Karpas-422 (cell line): ENCODE results near the gene CD247. TPM values are rescaled to one million over a fixed set of nuclear protein-coding genes. Genes with fewer than 3 reads are reported as not detected.
"Not testable (repeated sequence)": the region's sequence is repeated elsewhere in the genome, so short reads cannot be mapped to it uniquely, and the experiment has no call there.

ENCODE experiments used
- DNase-seq: peaks from one replicate; pipeline ENCODE4 v3.0.0-alpha.2; 2015
- H2AFZ ChIP-seq: fragments of 200-600 bp; sonication (generic); 2 replicates; pipeline ENCODE4 v1.6.1; 2014; ENCODE audit warnings: antibody characterized with exemption, low read length, mixed read lengths
- H3K27ac ChIP-seq: fragments of 200-600 bp; sonication (generic); 2 replicates; pipeline ENCODE4 v1.5.1; 2014; ENCODE audit warnings: mild to moderate bottlenecking, low read length, moderate library complexity
- H3K27me3 ChIP-seq: fragments of 200-600 bp; sonication (generic); 2 replicates; pipeline ENCODE4 v1.6.1; 2014; ENCODE audit warnings: low read length, mixed read lengths
- H3K36me3 ChIP-seq: fragments of 200-600 bp; sonication (generic); 2 replicates; pipeline ENCODE4 v1.6.1; 2014; ENCODE audit warnings: low read length, mixed read lengths; ENCODE audit not compliant: insufficient read depth
- H3K4me1 ChIP-seq: fragments of 200-600 bp; sonication (generic); 2 replicates; pipeline ENCODE4 v1.6.1; 2014; ENCODE audit warnings: mild to moderate bottlenecking, low read length, mixed read lengths
- H3K4me2 ChIP-seq: fragments of 200-600 bp; sonication (generic); 2 replicates; pipeline ENCODE4 v1.6.1; 2014; ENCODE audit warnings: low read length, low read depth, mild to moderate bottlenecking; ENCODE audit not compliant: poor library complexity, severe bottlenecking
- H3K4me3 ChIP-seq: fragments of 200-600 bp; sonication (generic); 2 replicates; pipeline ENCODE4 v1.5.1; 2014; ENCODE audit warnings: mild to moderate bottlenecking, antibody characterized with exemption, low read length, mixed read lengths
- H3K79me2 ChIP-seq: fragments of 200-600 bp; sonication (generic); 2 replicates; pipeline ENCODE4 v1.6.1; 2014; ENCODE audit warnings: mild to moderate bottlenecking, low read length, mixed read lengths
- H3K9ac ChIP-seq: fragments of 200-600 bp; sonication (generic); 2 replicates; pipeline ENCODE4 v1.6.0; 2014; ENCODE audit warnings: low read length
- H3K9me2 ChIP-seq: fragments of 200-600 bp; sonication (generic), shearing (Covaris generic); replicated peaks from 2 replicates; pipeline ENCODE4 v1.6.0; 2014; ENCODE audit warnings: mild to moderate bottlenecking, low read length, moderate library complexity; ENCODE audit not compliant: insufficient read depth
- H3K9me3 ChIP-seq: fragments of 300-700, 200-600 bp; sonication (generic); 2 replicates; pipeline ENCODE4 v1.6.1; 2014; ENCODE audit warnings: low read length, mixed read lengths
- H4K20me1 ChIP-seq: fragments of 200-600 bp; sonication (generic); 2 replicates; pipeline ENCODE4 v1.6.1; 2014; ENCODE audit warnings: mild to moderate bottlenecking, antibody characterized with exemption, low read length, low read depth; ENCODE audit not compliant: insufficient read depth
- total RNA-seq: library from RNA; depleted of rRNA; stranded (reverse); fragments of >200 nt; shearing (Covaris generic); gene quantifications from 2 replicates; pipeline ENCODE4 v1.2.3, GENCODE V29; 2014; ENCODE audit warnings: low replicate concordance

CD247 gene
- total RNA-seq, 1 experiment from 2014 or later = 41.3 TPM

DNA sequence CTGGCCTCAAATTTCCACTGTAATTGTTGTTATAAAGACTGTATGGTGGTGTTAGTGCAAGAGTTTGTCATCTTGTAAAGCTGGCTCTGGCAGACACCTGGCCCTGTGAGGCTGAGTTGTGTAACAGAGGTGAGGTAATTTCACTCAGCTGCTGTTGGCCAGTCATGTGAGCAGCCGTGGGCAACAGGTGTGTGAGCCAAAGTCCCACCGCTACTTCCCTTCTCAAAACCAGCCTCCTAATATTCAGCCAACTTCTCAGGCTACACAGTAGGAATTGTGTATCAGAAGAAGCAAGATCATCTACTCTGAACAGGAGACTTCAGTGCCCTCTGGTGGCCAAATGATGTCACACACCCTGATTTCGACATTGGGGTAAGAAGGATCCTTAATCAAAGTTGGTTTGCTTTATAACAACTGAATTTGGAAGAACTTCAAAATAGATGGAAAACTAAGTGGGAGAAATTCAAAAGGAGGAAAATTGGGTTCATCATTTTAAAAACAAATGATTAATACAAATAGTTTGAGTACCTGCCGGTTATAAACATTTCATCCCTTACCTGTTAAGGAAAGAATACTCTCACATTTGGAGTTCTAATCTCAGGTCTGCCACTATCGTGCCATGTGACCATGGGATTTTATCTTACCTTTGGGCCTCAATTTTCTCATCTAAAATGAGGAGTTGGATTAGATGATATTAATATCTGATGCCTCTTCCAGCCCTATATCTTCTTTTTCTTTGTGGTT, 37.8 kb upstream of the CD247 start:
- H2AFZ ChIP-seq = no peak overlapping the region
- peaks cover 30% of the 10 kb centered on the region for H3K4me1 ChIP-seq
- H3K36me3 ChIP-seq = no peaks in the 10 kb centered on the region
- H4K20me1 ChIP-seq = peaks cover 4% of the 10 kb centered on the region; the same call in 1 of the 2 replicates
- peak overlapping the region; percentile 32 for H3K27ac ChIP-seq
- peak overlapping the region; percentile 31 for H3K4me2 ChIP-seq
- H3K4me3 ChIP-seq = no peak overlapping the region
- peaks cover 23% of the 10 kb centered on the region for H3K79me2 ChIP-seq
- H3K9me3 ChIP-seq = no peaks in the 10 kb centered on the region
- no peaks in the 10 kb centered on the region for H3K27me3 ChIP-seq
- H3K9ac ChIP-seq = no peak overlapping the region
- no peaks in the 10 kb centered on the region for H3K9me2 ChIP-seq
- DNase-seq = peak; percentile 93

DNA sequence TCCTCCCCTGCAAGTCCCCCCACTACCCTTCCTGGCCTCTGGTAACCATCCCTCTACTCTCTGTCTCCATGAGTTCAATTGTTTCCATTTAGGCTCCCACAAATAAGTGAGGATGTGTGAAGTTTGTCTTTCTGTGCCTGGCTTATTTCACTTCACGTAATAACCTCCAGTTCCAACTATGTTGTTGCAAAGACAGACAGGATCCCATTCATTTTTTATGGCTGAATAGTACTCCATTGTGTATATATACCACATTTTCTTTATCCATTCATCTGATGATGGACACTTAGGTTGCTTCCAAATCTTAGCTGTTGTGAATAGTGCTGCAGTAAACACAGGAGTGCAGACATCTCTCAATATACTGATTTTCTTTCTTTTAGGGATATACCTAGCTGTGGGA, 36.7 kb upstream of the CD247 start:
- not testable (repeated sequence) for H3K36me3 ChIP-seq, DNase-seq, H3K9me3 ChIP-seq, H3K4me2 ChIP-seq, H3K27ac ChIP-seq, H3K9ac ChIP-seq, H2AFZ ChIP-seq, H4K20me1 ChIP-seq, H3K9me2 ChIP-seq, H3K4me3 ChIP-seq, H3K27me3 ChIP-seq
- peaks cover 33% of the 10 kb centered on the region for H3K79me2 ChIP-seq
- peaks cover 41% of the 10 kb centered on the region for H3K4me1 ChIP-seq

DNA sequence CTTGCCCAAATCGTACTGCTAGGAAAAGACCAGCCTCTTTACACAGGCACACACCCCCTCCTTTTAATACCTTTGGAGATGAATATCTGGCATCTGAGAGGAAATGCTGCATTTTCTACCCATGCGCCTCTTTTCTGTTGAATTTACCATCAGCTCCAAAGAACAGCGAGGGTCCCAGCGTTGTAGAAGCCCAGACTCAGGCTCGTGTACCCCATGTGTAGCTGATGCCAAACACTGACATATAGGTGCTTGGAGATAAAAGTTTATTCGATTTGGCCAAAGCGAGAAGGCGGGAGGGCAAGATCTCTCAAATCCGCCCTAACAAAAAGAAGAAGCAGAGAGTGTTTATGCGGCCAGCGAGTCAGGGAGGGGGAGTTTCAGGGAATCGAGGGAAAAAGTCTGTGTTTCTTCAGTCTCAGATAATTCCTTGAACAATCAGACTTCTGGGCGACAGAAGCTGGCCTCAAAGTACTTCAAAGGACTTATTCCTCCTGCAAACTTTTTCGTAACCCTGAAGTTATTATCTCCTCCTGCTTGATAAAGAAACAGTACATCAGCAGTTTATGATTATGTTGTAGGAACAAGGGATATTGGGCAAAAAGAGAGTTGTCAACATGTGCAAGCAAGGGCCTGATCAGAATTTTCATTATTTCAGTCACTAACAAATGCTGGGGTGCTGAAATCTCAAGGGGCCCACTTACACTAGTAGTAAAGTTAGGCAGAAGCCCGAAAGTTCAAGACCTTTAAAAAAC, 35.9 kb upstream of the CD247 start:
- peaks cover 47% of the 10 kb centered on the region for H3K4me1 ChIP-seq
- H3K27ac ChIP-seq = peak overlapping the region; percentile 73
- peak overlapping the region; percentile 92 for H2AFZ ChIP-seq
- H3K9me3 ChIP-seq = no peaks in the 10 kb centered on the region
- DNase-seq = peak; percentile 63
- peaks cover 40% of the 10 kb centered on the region for H3K79me2 ChIP-seq
- H3K4me3 ChIP-seq = peak overlapping the region; percentile 82
- H3K4me2 ChIP-seq = peak overlapping the region; percentile 94
- H3K9ac ChIP-seq = peak overlapping the region; percentile 86
- no peaks in the 10 kb centered on the region for H3K27me3 ChIP-seq
- no peaks in the 10 kb centered on the region for H3K9me2 ChIP-seq
- peaks cover 4% of the 10 kb centered on the region; the same call in 1 of the 2 replicates for H4K20me1 ChIP-seq
- no peaks in the 10 kb centered on the region for H3K36me3 ChIP-seq

DNA sequence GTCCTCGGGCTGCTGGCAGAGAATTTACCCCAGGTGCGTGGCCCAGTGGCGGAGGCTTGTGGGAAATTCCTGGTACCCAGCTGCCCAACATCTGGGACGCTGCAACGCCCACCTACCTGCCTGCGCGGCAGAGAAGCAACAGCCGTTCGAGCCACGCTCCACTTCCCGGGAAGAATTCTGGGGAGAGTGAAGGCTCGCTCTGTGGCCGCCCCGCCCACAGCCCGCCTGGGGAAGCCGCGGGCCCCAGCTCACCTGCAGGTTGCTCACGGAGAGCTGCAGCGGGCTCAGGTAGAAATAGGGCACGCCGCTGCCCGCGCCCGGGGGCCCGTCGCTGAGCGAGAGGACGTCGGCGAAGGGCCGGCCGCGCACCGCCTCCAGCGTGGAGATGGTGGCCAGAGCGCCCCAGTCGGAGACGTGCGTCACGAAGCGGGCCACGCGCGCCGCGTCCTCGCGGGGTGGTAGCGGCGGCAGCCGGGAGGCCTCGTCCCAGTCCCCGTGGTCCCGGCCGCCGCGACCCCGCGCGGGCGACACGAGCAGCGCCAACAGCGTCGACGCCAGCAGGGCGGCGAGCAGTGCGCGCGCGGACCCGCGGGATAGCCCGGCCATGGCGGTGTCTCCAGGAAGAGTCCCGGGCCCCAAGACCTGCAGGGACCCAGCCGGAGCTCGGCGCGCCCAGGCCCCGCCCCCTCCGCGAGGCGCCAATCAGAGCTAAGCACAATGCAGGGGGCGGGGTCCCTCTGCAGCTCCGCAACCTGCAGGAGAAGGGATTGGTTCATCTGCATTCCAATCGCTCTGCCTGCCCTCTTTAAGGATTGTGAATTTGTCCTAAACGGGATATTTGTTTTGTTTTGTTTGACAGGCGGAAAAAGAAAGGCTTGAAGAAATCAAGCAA, 35.1 kb upstream of the CD247 start, which contains the start of gene CREG1:
Gene CREG1 (minus strand): TSS at position 627 of the 892 bp plus-strand sequence.
- Histone ChIP-seq H4K20me1 (peaks cover 4% of the 10 kb centered on the region; the same call in 1 of the 2 replicates), H3K36me3 (peaks cover under 1% of the 10 kb centered on the region; the same call in 1 of the 2 replicates), H3K27ac (peak within 1 kb of the TSS; percentile 73), H3K79me2 (peaks cover 48% of the 10 kb centered on the region), H3K4me3 (peak within 1 kb of the TSS; percentile 82), H3K4me2 (peak within 1 kb of the TSS; percentile 94), H3K9me2 (no peaks in the 10 kb centered on the region), H3K27me3 (no peaks in the 10 kb centered on the region), H3K9me3 (no peaks in the 10 kb centered on the region), H2AFZ (peak within 1 kb of the TSS; percentile 92), H3K4me1 (peaks cover 55% of the 10 kb centered on the region), H3K9ac (peak within 1 kb of the TSS; percentile 86)
- peak; percentile 96 for DNase-seq

DNA sequence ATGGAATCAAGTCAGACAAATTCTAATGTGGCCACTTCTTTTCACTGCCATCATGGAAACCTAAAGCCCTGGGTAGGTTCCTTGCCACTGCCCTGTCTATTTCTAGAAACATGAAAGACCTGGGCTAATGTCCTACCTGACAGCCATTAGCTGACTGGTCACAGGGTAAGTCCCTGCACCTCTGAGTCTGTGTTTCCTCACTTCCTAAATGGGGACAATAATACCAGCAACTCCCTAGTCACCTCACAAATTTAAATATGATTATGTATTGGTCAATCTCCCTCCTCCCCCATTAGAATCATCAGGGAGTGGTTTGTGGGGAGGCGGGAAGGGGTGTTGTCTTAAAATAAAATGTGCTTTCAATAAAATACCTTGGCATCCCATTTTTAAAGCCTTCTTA, 33.0 kb upstream of the CD247 start:
- no peaks in the 10 kb centered on the region for H3K9me2 ChIP-seq
- H3K27me3 ChIP-seq = no peaks in the 10 kb centered on the region
- H3K36me3 ChIP-seq = peaks cover 19% of the 10 kb centered on the region
- peaks cover 71% of the 10 kb centered on the region for H3K4me1 ChIP-seq
- peaks cover 4% of the 10 kb centered on the region; the same call in 1 of the 2 replicates for H4K20me1 ChIP-seq
- H3K4me3 ChIP-seq = peak overlapping the region; percentile 82
- H3K79me2 ChIP-seq = peaks cover 55% of the 10 kb centered on the region
- DNase-seq = no peak
- no peaks in the 10 kb centered on the region for H3K9me3 ChIP-seq
- H3K27ac ChIP-seq = peak overlapping the region; percentile 68
- H3K9ac ChIP-seq = peak overlapping the region; percentile 86
- no peak overlapping the region for H2AFZ ChIP-seq
- H3K4me2 ChIP-seq = peak overlapping the region; percentile 94

DNA sequence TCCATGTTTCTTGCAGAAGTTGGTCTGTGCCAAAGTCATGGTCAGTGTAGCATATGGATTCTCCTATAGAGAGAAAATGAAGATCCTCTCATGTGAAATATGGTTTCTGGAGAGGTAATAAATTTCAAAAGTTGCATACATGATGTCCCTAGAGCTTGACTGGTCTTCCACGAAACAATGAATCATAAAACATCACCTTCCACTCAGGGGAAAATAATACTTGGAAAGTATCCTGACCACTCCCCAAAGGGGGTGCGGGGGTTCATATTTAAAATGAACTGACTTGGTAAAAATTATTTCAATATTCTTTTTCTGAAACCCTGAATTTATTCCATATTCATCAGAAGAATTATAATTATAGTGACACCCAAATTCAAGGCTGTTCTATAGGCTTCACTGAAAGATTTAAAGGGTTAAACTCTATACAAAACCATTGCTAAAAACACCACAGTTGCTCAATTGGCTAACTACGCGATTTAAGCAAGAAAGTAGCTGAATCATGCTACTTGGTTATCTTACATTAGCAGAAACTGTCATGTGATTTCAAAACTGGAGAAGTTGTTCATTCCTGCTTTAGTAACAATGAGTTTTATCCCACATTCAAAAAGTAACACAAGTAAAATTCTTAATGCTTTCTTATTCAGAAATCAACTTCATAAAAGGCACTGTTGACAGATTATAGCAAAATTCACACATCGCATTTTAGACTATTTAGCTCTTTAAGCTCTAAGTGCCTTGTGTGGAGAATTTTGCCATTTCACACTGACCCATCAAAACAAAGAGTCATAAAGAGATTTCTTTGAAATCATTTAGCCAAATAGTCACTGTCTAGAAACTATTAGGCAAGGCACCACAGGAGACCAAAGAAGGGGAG, 30.0 kb upstream of the CD247 start:
- peak overlapping the region; percentile 45 for H3K27ac ChIP-seq
- H3K4me1 ChIP-seq = peaks cover 87% of the 10 kb centered on the region
- H3K27me3 ChIP-seq = no peaks in the 10 kb centered on the region
- H3K36me3 ChIP-seq = peaks cover 41% of the 10 kb centered on the region
- no peak overlapping the region for H3K9ac ChIP-seq
- no peaks in the 10 kb centered on the region for H3K9me3 ChIP-seq
- H4K20me1 ChIP-seq = peaks cover 4% of the 10 kb centered on the region; the same call in 1 of the 2 replicates
- H3K9me2 ChIP-seq = no peaks in the 10 kb centered on the region
- H2AFZ ChIP-seq = no peak overlapping the region
- peaks cover 57% of the 10 kb centered on the region for H3K79me2 ChIP-seq
- H3K4me3 ChIP-seq = no peak overlapping the region
- DNase-seq = no peak
- H3K4me2 ChIP-seq = no peak overlapping the region

DNA sequence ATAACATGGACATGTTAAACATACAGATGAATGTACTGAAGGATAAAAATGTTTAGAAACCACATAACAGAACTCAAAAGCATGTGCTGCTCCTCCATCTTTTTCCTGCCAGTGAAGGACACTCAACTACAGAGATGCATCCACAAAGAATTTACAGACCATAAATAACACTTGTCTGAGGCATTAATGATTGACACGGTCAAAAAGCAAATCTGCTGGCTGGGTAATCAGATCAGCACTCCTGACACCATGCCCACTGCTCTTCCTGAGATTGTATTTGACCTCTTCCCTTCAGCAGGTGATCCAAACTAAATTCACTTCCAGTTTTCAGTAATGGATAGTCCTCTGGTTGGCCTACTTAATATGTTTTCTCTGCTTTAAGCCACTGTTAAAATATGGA, 28.6 kb upstream of the CD247 start:
- Histone ChIP-seq H3K4me3 (no peak overlapping the region), H3K9me2 (no peaks in the 10 kb centered on the region), H3K9me3 (no peaks in the 10 kb centered on the region), H3K27me3 (no peaks in the 10 kb centered on the region), H2AFZ (no peak overlapping the region), H3K27ac (peak overlapping the region; percentile 88), H3K4me1 (peaks cover 94% of the 10 kb centered on the region), H3K79me2 (peaks cover 44% of the 10 kb centered on the region), H3K4me2 (no peak overlapping the region), H3K9ac (no peak overlapping the region), H4K20me1 (no peaks in the 10 kb centered on the region; the same call in 1 of the 2 replicates), H3K36me3 (peaks cover 48% of the 10 kb centered on the region)
- no peak for DNase-seq
